ENCODE results near the gene MICAL3.

DNA sequence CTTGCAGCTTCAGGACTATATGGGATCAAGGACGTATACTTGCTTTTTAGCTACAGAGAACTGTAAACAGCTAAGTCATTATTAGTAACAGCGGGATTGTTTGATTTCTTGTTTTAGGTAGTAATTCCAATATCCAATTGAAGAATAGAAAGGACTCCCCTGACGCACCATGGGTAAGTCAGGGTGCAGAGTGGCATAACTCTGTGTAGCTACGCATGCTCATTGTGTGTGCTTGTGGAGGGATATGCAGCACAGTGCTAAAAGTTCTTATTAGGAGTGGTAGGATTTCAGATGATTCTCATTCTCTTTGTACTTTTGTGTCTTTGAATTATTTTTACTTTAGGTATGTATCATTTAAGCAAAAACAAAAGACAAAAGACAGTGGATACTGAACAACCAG, 45.7 kb upstream of the MICAL3 start:
- TF ChIP-seq, protein P1, sequence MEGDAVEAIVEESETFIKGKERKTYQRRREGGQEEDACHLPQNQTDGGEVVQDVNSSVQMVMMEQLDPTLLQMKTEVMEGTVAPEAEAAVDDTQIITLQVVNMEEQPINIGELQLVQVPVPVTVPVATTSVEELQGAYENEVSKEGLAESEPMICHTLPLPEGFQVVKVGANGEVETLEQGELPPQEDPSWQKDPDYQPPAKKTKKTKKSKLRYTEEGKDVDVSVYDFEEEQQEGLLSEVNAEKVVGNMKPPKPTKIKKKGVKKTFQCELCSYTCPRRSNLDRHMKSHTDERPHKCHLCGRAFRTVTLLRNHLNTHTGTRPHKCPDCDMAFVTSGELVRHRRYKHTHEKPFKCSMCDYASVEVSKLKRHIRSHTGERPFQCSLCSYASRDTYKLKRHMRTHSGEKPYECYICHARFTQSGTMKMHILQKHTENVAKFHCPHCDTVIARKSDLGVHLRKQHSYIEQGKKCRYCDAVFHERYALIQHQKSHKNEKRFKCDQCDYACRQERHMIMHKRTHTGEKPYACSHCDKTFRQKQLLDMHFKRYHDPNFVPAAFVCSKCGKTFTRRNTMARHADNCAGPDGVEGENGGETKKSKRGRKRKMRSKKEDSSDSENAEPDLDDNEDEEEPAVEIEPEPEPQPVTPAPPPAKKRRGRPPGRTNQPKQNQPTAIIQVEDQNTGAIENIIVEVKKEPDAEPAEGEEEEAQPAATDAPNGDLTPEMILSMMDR (IDR thresholded peaks at IDR 0.05 in 4 of 5, conservative IDR thresholded peaks at IDR 0.05 in 1 of 5), result no peak
- TF ChIP-seq POLR2A (IDR thresholded peaks at IDR 0.05), result no peak
